ENCODE data around the gene MAP3K10. TPM values are rescaled to one million over a fixed set of nuclear protein-coding genes. Genes with fewer than 3 reads are reported as not detected.

The MAP3K10 gene
- polyA plus RNA-seq, 1 donor from 2014 or later, result 18.3 TPM

DNA sequence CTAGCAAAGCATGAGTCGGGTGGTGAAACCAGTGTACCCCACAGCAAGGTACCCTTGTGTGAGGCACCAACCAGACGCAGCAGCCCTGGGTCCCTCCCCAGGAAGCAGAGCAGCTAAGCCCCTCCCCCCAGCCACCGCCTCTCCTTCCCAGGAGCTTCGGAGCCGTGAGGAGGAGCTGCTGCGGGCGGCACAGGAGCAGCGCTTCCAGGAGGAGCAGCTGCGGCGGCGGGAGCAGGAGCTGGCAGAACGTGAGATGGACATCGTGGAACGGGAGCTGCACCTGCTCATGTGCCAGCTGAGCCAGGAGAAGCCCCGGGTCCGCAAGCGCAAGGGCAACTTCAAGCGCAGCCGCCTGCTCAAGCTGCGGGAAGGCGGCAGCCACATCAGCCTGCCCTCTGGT, 14.5 kb downstream of the MAP3K10 start:
- no peak overlapping the region for H3K9ac ChIP-seq (ENCODE audit: low read length)
- no peaks in the 10 kb centered on the region for H3K79me2 ChIP-seq (replicated peaks; ENCODE audit: insufficient read depth, low read length)
- H3K27ac ChIP-seq (ENCODE audit: low read length), result no peak overlapping the region
- no peaks in the 10 kb centered on the region for H3K9me2 ChIP-seq (ENCODE audit: insufficient read depth, low read length)
- H2AFZ ChIP-seq (ENCODE audit: low read depth, low read length), result no peak overlapping the region
- H3K4me2 ChIP-seq (ENCODE audit: low read length), result no peak overlapping the region
- H3K4me3 ChIP-seq (ENCODE audit: low read length), result no peak overlapping the region
- TF ChIP-seq EP300 (conservative IDR thresholded peaks at IDR 0.05; ENCODE audit: poor library complexity, severe bottlenecking), result no peak
- TF ChIP-seq MXI1 (conservative IDR thresholded peaks at IDR 0.05; ENCODE audit: poor library complexity, severe bottlenecking), result no peak
- no peak for TF ChIP-seq RAD21 (conservative IDR thresholded peaks at IDR 0.05)
- TF ChIP-seq TAF1 (IDR thresholded peaks at IDR 0.05; ENCODE audit: low read depth), result no peak
- TF ChIP-seq, protein P1, sequence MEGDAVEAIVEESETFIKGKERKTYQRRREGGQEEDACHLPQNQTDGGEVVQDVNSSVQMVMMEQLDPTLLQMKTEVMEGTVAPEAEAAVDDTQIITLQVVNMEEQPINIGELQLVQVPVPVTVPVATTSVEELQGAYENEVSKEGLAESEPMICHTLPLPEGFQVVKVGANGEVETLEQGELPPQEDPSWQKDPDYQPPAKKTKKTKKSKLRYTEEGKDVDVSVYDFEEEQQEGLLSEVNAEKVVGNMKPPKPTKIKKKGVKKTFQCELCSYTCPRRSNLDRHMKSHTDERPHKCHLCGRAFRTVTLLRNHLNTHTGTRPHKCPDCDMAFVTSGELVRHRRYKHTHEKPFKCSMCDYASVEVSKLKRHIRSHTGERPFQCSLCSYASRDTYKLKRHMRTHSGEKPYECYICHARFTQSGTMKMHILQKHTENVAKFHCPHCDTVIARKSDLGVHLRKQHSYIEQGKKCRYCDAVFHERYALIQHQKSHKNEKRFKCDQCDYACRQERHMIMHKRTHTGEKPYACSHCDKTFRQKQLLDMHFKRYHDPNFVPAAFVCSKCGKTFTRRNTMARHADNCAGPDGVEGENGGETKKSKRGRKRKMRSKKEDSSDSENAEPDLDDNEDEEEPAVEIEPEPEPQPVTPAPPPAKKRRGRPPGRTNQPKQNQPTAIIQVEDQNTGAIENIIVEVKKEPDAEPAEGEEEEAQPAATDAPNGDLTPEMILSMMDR (IDR thresholded peaks at IDR 0.05; ENCODE audit: poor library complexity, severe bottlenecking), result no peak
- TF ChIP-seq, protein P2, sequence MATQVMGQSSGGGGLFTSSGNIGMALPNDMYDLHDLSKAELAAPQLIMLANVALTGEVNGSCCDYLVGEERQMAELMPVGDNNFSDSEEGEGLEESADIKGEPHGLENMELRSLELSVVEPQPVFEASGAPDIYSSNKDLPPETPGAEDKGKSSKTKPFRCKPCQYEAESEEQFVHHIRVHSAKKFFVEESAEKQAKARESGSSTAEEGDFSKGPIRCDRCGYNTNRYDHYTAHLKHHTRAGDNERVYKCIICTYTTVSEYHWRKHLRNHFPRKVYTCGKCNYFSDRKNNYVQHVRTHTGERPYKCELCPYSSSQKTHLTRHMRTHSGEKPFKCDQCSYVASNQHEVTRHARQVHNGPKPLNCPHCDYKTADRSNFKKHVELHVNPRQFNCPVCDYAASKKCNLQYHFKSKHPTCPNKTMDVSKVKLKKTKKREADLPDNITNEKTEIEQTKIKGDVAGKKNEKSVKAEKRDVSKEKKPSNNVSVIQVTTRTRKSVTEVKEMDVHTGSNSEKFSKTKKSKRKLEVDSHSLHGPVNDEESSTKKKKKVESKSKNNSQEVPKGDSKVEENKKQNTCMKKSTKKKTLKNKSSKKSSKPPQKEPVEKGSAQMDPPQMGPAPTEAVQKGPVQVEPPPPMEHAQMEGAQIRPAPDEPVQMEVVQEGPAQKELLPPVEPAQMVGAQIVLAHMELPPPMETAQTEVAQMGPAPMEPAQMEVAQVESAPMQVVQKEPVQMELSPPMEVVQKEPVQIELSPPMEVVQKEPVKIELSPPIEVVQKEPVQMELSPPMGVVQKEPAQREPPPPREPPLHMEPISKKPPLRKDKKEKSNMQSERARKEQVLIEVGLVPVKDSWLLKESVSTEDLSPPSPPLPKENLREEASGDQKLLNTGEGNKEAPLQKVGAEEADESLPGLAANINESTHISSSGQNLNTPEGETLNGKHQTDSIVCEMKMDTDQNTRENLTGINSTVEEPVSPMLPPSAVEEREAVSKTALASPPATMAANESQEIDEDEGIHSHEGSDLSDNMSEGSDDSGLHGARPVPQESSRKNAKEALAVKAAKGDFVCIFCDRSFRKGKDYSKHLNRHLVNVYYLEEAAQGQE (IDR thresholded peaks at IDR 0.05; ENCODE audit: borderline replicate concordance), result no peak
- no peak for TF ChIP-seq EZH2 (IDR thresholded peaks at IDR 0.05; ENCODE audit: borderline replicate concordance, insufficient read depth, low read length, poor library complexity, severe bottlenecking)
- TF ChIP-seq POLR2AphosphoS5 (IDR thresholded peaks at IDR 0.05), result no peak
- no peak for TF ChIP-seq SMC3 (conservative IDR thresholded peaks at IDR 0.05; ENCODE audit: poor library complexity)
- H4K20me1 ChIP-seq (ENCODE audit: insufficient read depth), result no peaks in the 10 kb centered on the region
- H3K9me3 ChIP-seq (ENCODE audit: low read length), result no peaks in the 10 kb centered on the region
- H3K36me3 ChIP-seq (ENCODE audit: insufficient read depth, low read length), result no peaks in the 10 kb centered on the region
- H3K27me3 ChIP-seq (ENCODE audit: insufficient read depth, low read depth, low read length), result no peaks in the 10 kb centered on the region
- no peaks in the 10 kb centered on the region for H3F3A ChIP-seq (ENCODE audit: insufficient read depth, low read length, poor library complexity, severe bottlenecking)

DNA sequence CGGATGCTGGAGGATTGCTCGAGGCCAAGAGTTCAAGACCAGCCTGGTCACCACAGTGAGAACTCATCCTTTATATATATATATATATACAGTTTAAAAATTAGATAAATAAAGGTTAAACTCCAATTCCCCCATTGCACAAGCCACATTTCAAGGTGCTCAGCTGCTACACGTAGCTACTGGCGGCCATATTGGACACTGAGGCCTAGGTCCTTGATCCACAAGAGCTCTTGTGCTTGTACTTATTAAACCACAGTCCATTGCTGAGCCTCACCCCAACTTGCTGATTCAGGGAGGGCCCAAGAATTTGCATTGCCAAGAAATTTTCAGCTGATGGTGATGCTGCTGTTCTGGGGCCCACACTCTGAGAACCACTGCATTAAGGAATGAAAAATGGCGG, 17.4 kb downstream of the MAP3K10 start:
- no peak for TF ChIP-seq POLR2AphosphoS5 (IDR thresholded peaks at IDR 0.05)
- TF ChIP-seq TAF1 (IDR thresholded peaks at IDR 0.05; ENCODE audit: low read depth), result no peak
- TF ChIP-seq EP300 (conservative IDR thresholded peaks at IDR 0.05; ENCODE audit: poor library complexity, severe bottlenecking), result no peak
- no peak for TF ChIP-seq RAD21 (conservative IDR thresholded peaks at IDR 0.05)
- TF ChIP-seq MXI1 (conservative IDR thresholded peaks at IDR 0.05; ENCODE audit: poor library complexity, severe bottlenecking), result no peak
- no peak for TF ChIP-seq SMC3 (conservative IDR thresholded peaks at IDR 0.05; ENCODE audit: poor library complexity)
- H3K27me3 ChIP-seq (ENCODE audit: insufficient read depth, low read depth, low read length), result no peaks in the 10 kb centered on the region
- no peak overlapping the region for H3K4me3 ChIP-seq (ENCODE audit: low read length)
- H3K27ac ChIP-seq (ENCODE audit: low read length), result no peak overlapping the region
- H3F3A ChIP-seq (ENCODE audit: insufficient read depth, low read length, poor library complexity, severe bottlenecking), result no peaks in the 10 kb centered on the region
- H3K79me2 ChIP-seq (replicated peaks; ENCODE audit: insufficient read depth, low read length), result no peaks in the 10 kb centered on the region
- no peak overlapping the region for H2AFZ ChIP-seq (ENCODE audit: low read depth, low read length)
- no peak overlapping the region for H3K4me2 ChIP-seq (ENCODE audit: low read length)
- no peaks in the 10 kb centered on the region for H3K9me3 ChIP-seq (ENCODE audit: low read length)
- H4K20me1 ChIP-seq (ENCODE audit: insufficient read depth), result no peaks in the 10 kb centered on the region
- no peak overlapping the region for H3K9ac ChIP-seq (ENCODE audit: low read length)
- H3K36me3 ChIP-seq (ENCODE audit: insufficient read depth, low read length), result no peaks in the 10 kb centered on the region
- H3K9me2 ChIP-seq (ENCODE audit: insufficient read depth, low read length), result no peaks in the 10 kb centered on the region

All from neural cell (in vitro differentiated cells).